Activated effector memory CD4-positive, alpha-beta T cell treated with Interleukin-2 at 50 U/mL for 16 hours (primary cell): Measurements from ENCODE around the gene GGN.
"Not testable (repeated sequence)": the region's sequence is repeated elsewhere in the genome, so short reads cannot be mapped to it uniquely, and the experiment has no call there.

Source experiments
- DNase-seq: peaks from one replicate; pipeline ENCODE4 v3.0.0-alpha.2; 2020

The GGN gene

GRCh38 chr19:38360839-38361631, 26.8 kb downstream of the GGN start:
- DNase-seq = no peak

GRCh38 chr19:38360351-38360750, 27.5 kb downstream of the GGN start:
- no peak for DNase-seq

DNA sequence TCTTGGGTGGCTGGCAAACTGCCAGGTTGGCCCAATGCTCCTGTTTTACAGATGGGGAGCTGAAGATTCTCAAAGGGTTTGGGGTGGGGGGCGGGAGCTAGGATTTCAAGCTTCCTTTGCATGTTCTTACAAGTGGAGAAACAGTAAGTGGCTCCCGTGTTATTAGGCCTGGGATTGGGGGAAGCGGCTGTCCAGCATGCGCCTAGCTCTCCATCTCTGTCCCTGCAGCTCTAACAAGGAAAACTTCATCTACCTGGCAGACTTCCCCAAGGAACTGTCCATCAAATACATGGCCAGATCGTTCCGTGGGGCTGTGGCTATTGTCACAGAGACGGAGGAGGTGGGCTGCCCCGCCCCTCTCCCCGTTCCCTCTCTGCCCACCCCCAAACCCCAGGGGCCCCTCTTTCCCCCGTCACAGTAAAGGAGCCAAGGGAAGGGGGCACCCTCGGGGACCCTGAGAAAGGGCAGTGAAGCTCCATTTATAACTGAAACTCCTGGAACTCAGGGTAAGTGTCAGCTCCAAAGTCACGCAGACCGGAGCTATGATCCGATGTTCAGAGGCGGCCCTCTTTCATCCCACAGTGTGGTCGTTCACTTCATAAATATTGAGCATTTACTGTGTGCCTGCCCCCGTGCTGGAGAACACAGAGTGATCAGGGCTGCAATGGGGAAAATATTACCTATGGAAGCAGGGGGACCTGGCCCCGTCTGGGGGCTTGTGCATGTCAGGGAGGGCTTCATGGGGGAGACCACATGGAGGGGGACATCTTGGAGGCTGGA, 28.4 kb downstream of the GGN start:
- no peak for DNase-seq

DNA sequence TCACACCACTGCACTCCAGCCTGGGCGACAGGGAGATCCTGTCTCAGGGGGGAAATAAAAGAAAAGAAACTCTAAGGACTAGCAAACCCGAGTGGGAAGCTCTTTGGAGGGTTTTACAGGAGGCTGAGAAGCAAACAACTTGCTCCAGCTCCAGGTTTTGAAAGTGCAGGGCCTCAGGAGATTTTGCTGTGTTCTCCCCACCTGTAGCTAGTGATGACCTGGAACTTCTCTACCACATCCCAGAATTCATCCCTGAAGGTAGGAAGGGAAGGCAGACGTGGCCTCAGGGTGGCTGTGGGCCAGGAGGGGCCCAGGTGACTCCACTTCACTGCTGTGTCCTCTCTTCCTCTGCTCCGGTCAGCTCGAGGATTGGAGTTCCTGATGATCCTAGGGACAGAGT, 29.8 kb downstream of the GGN start:
- DNase-seq = no peak

- DNase-seq = no peak
Observed at GRCh38 chr19:38355728-38356725, 31.8 kb downstream of the GGN start.

- DNase-seq = no peak
Observed at GRCh38 chr19:38352611-38353010, 35.2 kb downstream of the GGN start.

GRCh38 chr19:38351865-38352395, 35.9 kb downstream of the GGN start:
- no peak for DNase-seq

DNA sequence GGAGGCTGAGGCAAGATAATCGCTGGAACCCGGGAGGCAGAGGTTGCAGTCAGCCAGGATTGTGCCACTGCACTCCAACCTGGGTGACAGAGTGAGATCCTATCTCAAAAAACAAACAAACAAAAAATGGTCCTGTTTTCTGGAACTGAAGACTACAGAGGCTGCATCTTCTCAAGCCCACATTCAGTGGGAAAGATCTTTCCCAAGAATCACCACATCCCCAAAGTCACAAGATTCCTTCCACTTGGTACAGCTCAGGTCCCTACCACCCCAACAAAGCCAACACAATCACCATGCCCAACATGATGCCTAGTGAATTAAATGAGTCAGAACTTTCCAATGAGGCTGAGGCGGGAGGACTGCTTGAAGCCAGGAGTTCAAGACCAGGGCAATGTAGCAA, 37.0 kb downstream of the GGN start:
- no peak for DNase-seq

GRCh38 chr19:38346837-38347236, 41.0 kb downstream of the GGN start:
- no peak for DNase-seq

- no peak for DNase-seq
Observed at GRCh38 chr19:38340927-38341326, 46.9 kb downstream of the GGN start.

DNA sequence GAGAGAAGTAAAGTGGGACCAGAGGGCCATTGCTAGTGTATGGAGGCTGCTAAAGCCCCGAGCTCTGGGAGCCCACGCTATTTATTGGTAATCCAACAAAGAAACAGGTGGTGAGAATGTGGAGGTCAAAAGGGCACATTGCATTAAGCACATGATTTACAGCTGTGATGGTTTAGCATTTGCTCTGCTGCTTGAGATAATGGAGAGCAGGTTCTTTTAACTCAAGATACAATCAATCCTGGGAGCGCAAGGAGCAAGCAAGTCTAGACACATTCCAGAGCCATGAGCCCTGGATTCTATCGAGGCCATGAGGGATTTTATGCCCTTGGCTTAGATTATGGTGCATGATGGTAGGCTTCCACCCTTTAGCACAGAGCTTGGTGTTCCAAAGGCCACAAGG, 48.8 kb downstream of the GGN start:
- not testable (repeated sequence) for DNase-seq

DNA sequence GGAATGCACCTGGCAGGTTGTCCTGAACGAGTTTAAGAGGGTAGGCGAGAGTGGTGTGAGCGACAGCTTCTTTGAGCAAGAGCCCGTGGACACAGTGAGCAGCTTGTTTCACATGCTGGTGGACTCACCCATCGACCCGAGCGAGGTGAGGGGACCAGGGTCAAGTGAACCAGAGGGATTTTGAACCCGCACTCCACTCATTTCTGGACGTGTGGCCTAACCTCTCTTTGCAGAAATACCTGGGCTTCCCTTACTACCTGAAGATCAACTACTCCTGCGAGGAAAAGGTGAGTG, 50.5 kb downstream of the GGN start:
- DNase-seq = no peak

GRCh38 chr19:38336638-38337359, 51.0 kb downstream of the GGN start:
- peak; percentile 92 for DNase-seq

- DNase-seq = peak; percentile 92
Observed at GRCh38 chr19:38335949-38336637, 51.7 kb downstream of the GGN start.
